CD1c-positive myeloid dendritic cell (primary cell): ENCODE measurements around the gene MPPED2.

Experiments
- DNase-seq: peaks from one replicate; pipeline ENCODE4 v3.0.0-alpha.2; 2016; ENCODE audit errors: extremely low spot score

MPPED2 gene

DNA sequence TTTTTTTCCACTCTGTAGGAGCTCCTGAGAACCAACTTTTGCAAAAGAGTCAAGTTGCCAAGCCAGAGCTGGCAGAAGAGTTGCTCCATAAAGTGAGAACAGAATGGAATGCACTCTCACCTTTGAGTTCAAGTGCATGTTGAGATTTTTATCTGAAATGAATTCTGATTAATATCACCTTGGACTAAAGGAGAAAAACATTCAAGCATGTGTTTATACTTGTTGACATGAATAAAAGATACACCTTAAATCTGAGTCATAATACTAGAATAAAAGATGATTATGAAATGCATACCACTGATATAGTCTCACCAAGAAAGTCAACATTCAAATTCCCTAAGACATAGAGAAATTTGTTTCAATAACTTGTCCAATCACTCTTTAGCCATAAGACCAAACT lies 225.4 kb downstream of the MPPED2 start:
- DNase-seq, result no peak
